Stimulated activated CD8-positive, alpha-beta memory T cell treated with anti-CD3 and anti-CD28 coated beads, Interleukin-12 subunit alpha, Interleukin-12 subunit beta, amount 100 ng/mL, for 24 hours (primary cell): Measurements from ENCODE around the gene ALK.

Source experiments
- DNase-seq: peaks from one replicate; pipeline ENCODE4 v3.0.0-alpha.2; 2020; ENCODE audit errors: extremely low read depth

The ALK gene

GRCh38 chr2:29322011-29322410 lies 599.4 kb downstream of the ALK start:
- DNase-seq: no peak

- no peak for DNase-seq
Observed at GRCh38 chr2:29317801-29318485, 603.4 kb downstream of the ALK start.

DNA sequence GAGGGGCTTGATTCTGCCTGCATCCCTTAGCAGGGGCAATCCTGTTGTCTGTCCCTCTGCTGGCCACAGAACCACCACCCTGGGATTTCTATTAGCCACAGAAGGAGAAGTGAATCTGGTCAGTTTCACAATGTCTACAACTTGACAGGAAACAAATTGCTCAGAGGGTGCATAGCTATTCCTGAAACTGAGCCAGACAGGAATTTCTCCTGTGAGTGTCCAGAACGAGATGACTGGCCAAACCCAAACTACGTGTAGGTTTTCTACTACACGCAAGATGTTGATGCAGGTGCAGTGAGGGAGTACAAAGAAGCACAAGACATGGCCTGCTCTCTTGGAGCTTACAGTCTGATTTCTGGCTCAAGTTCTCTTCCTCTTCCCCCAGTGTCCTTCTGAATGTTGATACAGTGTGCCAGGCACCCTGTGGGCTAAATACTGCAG lies 604.3 kb downstream of the ALK start:
- DNase-seq: no peak

- peak; percentile 24 for DNase-seq
Observed at GRCh38 chr2:29314816-29315571, 606.4 kb downstream of the ALK start.

DNA sequence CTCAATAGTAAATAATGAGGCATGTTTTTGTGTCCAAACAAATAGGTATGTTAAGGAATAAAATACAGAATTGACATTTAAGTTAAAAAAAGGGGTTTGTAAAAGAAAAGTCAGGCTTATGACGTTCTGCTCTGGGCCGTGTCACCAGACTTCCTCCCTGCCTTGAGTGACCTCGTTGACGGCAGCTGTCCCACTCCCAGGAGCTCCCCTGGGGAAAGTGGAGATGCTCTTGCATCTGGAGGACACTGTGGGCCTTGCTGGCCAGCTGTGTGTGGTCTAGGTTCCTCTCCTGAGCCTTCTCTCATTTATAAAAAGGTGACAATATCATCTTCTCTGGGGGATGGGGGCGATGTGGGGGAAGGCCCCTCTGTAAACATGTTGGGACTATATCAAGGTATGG lies 609.9 kb downstream of the ALK start:
- no peak for DNase-seq

DNA sequence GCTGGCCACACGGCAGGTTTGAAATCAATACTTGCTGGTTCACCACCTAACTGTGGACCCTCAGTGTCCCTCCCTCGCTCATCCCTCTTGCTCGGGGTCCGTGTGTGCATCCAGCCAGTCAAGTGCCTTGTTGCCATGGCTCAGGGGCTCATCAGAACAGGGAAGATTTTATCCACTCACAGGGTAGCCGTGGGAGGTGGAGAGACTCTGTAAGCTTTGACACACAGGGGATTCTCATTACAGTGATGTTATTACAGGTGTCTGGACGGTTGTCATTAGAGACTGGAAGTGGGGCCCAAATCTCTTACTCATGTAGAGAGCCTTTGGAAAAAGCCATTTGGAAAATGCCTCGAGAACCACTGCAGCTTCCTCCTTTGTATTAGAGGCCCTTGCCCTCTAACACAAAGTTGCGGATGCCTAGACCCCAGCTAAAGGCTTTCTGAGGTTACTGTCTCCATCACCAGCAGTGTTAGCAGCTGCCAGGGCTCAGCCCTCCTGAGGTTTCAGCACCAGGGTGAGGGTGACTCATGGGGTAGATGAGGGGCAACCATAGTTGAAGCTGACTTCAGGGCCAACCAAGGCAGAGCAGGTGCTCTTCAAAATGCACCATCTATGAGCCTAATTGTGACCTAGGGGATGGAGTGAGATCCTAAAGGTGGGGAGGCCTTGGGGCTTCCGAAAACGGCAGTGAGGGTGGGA lies 610.6 kb downstream of the ALK start:
- no peak for DNase-seq

DNA sequence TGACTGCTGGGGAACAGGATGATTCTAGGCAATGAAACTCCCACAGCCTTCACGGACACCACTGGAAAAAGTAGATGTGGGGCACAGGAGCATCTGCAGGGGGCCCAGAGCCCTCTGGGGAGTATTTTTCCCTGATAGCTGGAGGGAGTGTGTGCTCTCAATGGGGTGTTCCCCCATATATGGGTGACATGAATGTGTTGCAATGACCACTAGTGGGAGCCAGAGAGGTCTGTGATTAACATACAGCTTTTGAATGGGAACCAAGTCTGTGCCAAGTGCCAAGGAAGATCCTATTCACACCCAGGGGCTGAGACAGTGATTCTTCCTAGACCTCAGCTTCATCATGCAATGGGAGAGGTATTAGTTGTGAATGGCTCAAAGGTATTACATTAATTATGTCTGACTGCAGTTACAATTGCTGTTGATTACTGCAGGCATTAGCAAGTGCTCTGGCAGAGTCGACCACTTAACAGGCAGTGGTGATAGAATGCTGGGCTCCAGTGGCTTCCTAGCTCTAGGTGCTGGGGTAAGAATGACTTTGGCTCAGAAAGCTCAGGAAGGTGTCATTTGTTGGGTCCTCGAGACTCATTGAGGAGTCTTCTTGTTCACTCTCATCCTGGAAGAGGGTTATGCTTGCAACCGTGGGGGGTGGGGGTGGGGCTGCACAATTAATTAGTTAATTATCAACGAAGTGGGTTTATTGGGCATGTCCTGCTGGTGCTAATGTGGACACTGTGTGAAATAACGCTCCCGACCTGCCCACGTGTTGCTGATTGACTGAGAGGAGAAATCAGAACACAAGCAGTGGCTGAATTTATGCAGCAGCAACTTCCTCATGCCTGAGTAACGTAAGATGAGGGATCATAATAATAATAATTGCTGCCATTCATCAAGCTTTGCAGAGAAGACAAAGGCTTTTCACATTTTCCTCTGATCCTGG lies 612.0 kb downstream of the ALK start:
- DNase-seq: no peak

DNA sequence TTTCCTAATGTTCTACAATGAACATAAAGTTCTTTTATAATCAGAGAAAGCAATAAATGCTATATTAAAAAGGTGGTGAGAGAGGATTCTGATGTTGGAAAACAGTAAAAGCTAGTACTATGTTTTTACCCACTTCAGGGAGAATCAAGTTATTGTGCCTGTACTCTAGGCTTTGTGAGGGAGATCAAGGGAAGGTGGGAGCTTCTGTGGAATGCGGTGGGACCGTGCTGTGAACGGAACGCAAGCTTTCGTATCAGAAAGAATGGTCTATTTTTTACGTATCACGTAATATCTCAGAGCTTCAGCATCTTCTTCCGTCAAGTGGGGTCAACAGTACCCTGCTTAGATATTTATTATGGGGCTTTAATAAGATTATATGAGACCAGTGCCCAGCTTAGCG lies 613.0 kb downstream of the ALK start:
- no peak for DNase-seq

- DNase-seq: no peak
Observed at GRCh38 chr2:29307519-29307918, 613.9 kb downstream of the ALK start.

DNA sequence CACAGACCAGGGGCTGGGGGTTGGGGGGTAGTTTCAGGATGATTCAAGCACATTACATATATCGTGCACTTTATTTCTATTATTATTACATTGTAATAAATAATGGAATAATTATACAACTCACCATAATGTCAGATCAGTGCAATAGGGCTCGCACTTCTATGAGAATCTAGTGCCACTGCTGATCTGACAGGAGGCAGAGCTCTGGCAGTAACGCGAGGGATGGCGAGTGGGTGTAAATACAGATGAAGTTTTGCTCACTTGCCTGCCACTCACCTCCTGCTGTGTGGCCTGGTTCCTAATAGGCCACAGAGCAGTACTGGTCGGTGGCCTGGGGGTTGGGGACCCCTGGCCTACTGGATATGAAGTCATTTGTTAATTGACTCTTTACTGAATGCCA lies 615.6 kb downstream of the ALK start:
- DNase-seq: no peak

DNA sequence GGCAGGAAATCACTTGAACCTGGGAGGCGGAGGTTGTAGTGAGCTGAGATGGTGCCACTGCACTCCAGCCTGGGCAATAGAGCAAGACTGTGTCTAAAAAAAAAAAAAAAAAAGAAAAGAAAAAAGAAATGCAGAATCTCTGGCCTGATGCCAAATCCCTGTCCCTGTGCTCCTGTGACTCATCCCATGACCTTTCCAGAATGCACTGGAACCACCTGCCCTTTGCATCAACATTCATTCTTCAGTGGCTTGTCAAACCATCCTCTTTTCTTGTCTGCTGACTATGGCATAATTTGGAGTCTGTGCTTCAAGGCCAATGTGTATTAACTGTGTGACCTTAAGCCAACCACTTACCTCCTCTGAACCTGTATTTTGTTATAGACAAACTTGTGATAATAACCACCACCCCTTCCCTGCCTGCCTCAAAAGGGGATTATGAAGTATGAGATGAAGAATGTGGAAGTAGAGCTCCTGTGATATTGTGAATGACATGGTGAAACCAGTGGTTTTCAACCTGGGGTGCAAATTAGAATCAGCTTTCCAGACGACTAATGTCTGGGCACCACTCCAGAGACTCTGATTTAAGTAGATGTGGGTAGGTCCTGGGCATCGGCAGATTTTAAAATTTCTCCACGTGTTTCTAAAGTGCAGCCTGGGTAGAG lies 616.9 kb downstream of the ALK start:
- DNase-seq: no peak

DNA sequence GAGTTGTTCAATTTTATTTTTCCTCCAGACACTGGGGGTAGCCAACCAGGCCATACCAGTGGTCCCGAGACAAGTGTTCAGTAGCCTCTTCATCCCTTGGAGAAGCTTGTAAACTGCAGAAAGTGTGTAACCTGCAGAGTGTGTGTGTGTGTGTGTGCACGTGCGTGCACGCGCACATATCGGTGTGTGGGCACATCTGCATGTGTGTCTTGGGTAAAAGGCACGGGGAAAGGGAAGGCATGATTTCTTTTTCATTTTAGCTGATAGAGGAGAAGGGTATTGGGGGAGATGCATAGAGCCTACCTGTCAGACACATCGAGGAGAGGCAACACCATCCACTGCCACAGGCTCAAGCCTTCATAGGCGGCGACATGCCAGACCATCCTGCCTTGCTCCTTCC lies 624.8 kb downstream of the ALK start:
- no peak for DNase-seq

DNA sequence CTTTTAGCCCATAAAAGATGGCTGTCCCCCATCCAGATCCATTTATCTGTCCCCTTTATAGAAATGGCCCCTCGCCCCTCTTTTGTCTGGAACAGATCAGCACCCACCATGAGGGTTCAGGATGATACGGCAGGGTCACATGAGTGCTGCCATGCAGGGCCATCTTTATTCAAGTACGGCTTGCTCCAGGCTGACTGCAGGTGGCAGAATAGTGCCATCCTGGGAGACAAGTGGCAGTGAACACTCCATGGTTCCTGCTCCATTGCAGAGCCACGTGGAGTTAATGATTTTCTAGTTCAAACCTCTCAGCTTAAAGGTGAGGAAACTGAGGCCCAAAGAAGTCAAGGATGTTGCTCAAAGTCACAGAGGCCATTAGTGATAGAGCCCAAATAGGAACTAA lies 625.5 kb downstream of the ALK start:
- DNase-seq: no peak

- DNase-seq: no peak
Observed at GRCh38 chr2:29293830-29294438, 627.5 kb downstream of the ALK start.

DNA sequence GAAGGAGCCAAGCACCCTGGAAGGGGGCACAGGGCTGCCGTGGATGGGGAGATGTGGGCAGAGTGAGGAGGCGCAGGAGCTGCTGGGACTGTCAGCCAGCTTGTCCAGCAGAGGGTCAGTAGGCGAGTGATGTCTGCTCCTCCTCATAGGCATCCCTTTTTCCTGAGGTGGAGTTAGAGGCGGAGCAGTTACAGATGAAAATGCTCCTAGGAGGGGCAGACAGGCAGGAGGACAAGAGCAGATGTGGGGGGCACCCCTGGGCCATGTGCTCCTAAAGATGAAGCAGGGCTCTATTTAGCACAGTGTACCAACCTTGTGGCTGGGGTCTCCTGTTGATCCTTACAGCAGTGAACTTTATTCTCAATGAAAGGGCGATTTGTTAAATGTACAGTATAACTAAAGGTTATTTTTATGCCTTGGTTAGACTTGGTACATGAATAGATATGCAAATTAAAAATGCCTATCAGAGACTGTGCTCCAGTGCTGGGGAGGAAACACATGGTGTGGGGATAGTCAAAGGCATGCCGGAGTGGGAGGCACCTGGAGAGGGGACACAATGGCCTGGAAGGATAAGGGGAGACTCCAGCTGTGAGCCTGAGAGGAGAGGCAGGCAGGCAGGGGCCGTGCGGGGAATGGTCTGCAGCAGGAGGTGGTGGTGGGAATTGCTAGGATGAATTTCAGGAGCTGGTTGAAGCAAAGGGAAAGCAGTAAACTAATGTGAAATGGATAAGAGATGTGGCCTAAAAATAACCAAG lies 630.9 kb downstream of the ALK start:
- DNase-seq: no peak

GRCh38 chr2:29284671-29285070 lies 636.7 kb downstream of the ALK start:
- no peak for DNase-seq

- DNase-seq: no peak
Observed at GRCh38 chr2:29281916-29282247, 639.5 kb downstream of the ALK start.

DNA sequence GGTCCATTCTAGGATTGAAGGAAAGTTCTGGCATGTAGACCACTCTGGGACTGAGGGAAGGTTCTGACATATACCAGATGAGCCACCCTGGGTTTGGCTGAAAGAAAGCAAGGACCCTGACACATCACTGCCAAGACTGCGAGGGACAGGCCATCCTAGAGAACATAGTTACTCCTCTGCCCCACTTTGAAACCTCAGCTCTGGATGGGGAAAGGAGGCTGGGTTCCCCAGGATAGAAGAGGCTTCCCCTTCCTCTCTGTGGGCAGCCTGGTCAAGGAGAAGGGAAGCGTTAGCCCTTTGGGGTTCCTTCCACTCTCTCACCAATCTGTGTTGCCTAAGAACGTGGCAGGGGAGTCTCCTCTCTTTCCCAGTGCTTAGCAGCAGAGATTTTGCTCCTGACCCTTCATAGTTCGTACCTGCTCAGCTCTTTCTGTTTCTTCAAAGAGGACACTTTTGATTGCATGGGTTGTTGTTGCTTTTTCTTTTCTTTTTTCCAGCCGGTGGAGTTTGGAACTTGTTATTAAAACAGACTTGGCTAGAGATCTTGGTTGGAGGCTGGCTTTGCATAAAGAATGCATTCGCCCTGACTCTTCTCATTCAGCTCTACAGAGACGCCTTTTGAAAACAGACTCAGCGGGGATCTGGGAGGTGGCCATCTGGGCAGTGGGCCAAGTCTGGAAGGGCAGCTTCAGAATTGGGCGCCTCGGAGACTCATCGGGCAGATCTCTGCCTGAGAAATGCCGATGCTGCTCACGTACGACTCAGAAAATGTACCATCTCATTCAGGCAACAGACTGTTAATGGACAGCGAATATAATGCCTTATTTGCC lies 640.1 kb downstream of the ALK start:
- DNase-seq: no peak

DNA sequence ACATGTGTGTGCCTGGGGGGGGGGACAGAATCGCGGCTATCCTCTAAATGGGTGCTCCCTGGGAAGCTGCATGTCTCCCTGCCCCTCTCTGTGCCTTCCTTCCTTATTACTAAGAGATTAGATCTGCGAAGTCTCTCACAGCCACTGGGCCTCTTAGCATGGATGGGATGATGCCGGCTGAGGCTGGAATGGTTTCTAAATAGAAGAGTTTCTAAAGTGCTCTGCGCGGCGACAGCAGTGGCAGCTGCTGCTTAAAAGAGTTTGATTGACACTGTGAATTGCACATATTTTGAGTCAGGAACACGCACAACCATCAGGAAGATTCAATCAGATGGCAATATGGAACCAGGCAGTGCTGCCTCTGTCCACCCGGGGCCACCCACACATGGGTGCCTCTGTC lies 642.4 kb downstream of the ALK start:
- no peak for DNase-seq
